SK-N-SH treated with all-trans-retinoic acid at 6 μM for 48 hours (cell line): ENCODE measurements around the gene LHFPL3.

ENCODE experiments used
- CSDC2 ChIP-seq: fragments of 250-450 bp; sonication (Bioruptor Pico); IDR thresholded peaks from 2 replicates; pipeline ENCODE4 v1.5.0; 2020; ENCODE audit warnings: mild to moderate bottlenecking, moderate library complexity
- ESRRG ChIP-seq: fragments of 250-450 bp; sonication (Bioruptor Pico); IDR thresholded peaks from 2 replicates; pipeline ENCODE4 v1.6.1; 2021; ENCODE audit warnings: mild to moderate bottlenecking
- PPARA ChIP-seq: fragments of 250-450 bp; sonication (Bioruptor Pico); IDR thresholded peaks from 2 replicates; pipeline ENCODE4 v1.5.0; 2020; ENCODE audit warnings: mild to moderate bottlenecking, borderline replicate concordance
- RARB ChIP-seq: fragments of 250-450 bp; sonication (Bioruptor Pico); IDR thresholded peaks from 2 replicates; pipeline ENCODE4 v1.8.0; 2021; ENCODE audit warnings: mild to moderate bottlenecking, moderate library complexity
- SNAI2 ChIP-seq: fragments of 250-450 bp; sonication (Bioruptor Pico); IDR thresholded peaks from 2 replicates; pipeline ENCODE4 v1.5.0; 2020; ENCODE audit warnings: mild to moderate bottlenecking, moderate library complexity
- TOX ChIP-seq: fragments of 250-450 bp; sonication (Bioruptor Pico); IDR thresholded peaks from 2 replicates; pipeline ENCODE4 v1.8.0; 2021; ENCODE audit warnings: mild to moderate bottlenecking, moderate library complexity, borderline replicate concordance
- ZC3H10 ChIP-seq: fragments of 250-450 bp; sonication (Bioruptor Pico); IDR thresholded peaks from 2 replicates; pipeline ENCODE4 v1.5.1; 2021; ENCODE audit warnings: mild to moderate bottlenecking, moderate library complexity
- ZFP3 ChIP-seq: fragments of 250-450 bp; sonication (Bioruptor Pico); IDR thresholded peaks from 2 replicates; pipeline ENCODE4 v1.5.0; 2020; ENCODE audit warnings: mild to moderate bottlenecking, moderate library complexity
- ZFP30 ChIP-seq: fragments of 450-650 bp; formaldehyde crosslinking; IDR thresholded peaks from 2 replicates; pipeline ENCODE4 v1.5.0; 2022; ENCODE audit warnings: mild to moderate bottlenecking, moderate library complexity
- ZNF70 ChIP-seq: fragments of 450-650 bp; formaldehyde crosslinking; IDR thresholded peaks from 2 replicates; pipeline ENCODE4 v1.5.0; 2020; ENCODE audit warnings: mild to moderate bottlenecking, moderate library complexity
- ZNF8 ChIP-seq: fragments of 450-650 bp; formaldehyde crosslinking; IDR thresholded peaks from 2 replicates; pipeline ENCODE4 v1.5.0; 2020; ENCODE audit warnings: mild to moderate bottlenecking, moderate library complexity
- TF ChIP-seq, protein P1 (sequence below): fragments of 250-450 bp; sonication (Bioruptor Pico); IDR thresholded peaks from 2 replicates; pipeline ENCODE4 v1.8.0; 2020; ENCODE audit warnings: mild to moderate bottlenecking, moderate library complexity, borderline replicate concordance
- TF ChIP-seq, protein P2 (sequence below): fragments of 250-450 bp; sonication (Bioruptor Pico); IDR thresholded peaks from 2 replicates; pipeline ENCODE4 v1.5.1; 2020; ENCODE audit warnings: low read depth, mild to moderate bottlenecking, moderate library complexity
- TF ChIP-seq, protein P3 (sequence below): fragments of 250-450 bp; sonication (Bioruptor Pico); IDR thresholded peaks from 2 replicates; pipeline ENCODE4 v1.5.1; 2021; ENCODE audit warnings: mild to moderate bottlenecking, moderate library complexity

DNA sequence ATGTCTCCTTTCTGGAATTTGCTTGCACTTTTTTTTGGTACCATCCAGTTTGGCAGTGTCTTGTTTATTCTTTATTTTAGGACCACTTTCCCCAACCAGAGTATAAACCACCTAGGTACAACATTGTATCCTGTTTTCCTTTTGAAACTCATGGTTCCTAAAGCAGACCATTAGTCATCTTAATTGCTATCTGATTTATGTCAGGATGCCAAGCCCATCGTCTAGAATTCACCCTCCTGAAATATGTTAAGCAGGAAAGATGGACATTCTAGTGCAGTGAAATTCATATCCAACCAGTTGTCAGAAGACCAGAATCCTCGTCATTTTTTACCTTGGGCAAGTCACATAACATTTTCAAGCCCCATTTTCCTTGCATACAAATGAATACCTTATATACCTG is 462.0 kb downstream of the LHFPL3 start:
- TF ChIP-seq PPARA (CRISPR knock-in tag) (no peak), ZFP3 (no peak), ZNF70 (no peak), ZNF8 (CRISPR knock-in tag) (no peak), CSDC2 (CRISPR knock-in tag) (no peak), ZFP30 (CRISPR knock-in tag) (no peak), SNAI2 (CRISPR knock-in tag) (no peak), TOX (CRISPR knock-in tag) (no peak), ESRRG (no peak), RARB (no peak), ZC3H10 (CRISPR knock-in tag) (no peak)
- TF ChIP-seq, protein P1, sequence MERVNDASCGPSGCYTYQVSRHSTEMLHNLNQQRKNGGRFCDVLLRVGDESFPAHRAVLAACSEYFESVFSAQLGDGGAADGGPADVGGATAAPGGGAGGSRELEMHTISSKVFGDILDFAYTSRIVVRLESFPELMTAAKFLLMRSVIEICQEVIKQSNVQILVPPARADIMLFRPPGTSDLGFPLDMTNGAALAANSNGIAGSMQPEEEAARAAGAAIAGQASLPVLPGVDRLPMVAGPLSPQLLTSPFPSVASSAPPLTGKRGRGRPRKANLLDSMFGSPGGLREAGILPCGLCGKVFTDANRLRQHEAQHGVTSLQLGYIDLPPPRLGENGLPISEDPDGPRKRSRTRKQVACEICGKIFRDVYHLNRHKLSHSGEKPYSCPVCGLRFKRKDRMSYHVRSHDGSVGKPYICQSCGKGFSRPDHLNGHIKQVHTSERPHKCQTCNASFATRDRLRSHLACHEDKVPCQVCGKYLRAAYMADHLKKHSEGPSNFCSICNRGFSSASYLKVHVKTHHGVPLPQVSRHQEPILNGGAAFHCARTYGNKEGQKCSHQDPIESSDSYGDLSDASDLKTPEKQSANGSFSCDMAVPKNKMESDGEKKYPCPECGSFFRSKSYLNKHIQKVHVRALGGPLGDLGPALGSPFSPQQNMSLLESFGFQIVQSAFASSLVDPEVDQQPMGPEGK (CRISPR knock-in tag): no peak
- TF ChIP-seq, protein P2, sequence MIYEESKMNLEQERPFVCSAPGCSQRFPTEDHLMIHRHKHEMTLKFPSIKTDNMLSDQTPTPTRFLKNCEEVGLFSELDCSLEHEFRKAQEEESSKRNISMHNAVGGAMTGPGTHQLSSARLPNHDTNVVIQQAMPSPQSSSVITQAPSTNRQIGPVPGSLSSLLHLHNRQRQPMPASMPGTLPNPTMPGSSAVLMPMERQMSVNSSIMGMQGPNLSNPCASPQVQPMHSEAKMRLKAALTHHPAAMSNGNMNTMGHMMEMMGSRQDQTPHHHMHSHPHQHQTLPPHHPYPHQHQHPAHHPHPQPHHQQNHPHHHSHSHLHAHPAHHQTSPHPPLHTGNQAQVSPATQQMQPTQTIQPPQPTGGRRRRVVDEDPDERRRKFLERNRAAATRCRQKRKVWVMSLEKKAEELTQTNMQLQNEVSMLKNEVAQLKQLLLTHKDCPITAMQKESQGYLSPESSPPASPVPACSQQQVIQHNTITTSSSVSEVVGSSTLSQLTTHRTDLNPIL: no peak
- TF ChIP-seq, protein P3, sequence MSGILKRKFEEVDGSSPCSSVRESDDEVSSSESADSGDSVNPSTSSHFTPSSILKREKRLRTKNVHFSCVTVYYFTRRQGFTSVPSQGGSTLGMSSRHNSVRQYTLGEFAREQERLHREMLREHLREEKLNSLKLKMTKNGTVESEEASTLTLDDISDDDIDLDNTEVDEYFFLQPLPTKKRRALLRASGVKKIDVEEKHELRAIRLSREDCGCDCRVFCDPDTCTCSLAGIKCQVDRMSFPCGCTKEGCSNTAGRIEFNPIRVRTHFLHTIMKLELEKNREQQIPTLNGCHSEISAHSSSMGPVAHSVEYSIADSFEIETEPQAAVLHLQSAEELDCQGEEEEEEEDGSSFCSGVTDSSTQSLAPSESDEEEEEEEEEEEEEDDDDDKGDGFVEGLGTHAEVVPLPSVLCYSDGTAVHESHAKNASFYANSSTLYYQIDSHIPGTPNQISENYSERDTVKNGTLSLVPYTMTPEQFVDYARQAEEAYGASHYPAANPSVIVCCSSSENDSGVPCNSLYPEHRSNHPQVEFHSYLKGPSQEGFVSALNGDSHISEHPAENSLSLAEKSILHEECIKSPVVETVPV (CRISPR knock-in tag): no peak
